ENCODE results near the gene OSBPL3.

Gene OSBPL3

GRCh38 chr7:24862461-24862860 lies 117.5 kb downstream of the OSBPL3 start:
- no peak for DNase-seq (ENCODE audit: low read depth in 2 of 2)

DNA sequence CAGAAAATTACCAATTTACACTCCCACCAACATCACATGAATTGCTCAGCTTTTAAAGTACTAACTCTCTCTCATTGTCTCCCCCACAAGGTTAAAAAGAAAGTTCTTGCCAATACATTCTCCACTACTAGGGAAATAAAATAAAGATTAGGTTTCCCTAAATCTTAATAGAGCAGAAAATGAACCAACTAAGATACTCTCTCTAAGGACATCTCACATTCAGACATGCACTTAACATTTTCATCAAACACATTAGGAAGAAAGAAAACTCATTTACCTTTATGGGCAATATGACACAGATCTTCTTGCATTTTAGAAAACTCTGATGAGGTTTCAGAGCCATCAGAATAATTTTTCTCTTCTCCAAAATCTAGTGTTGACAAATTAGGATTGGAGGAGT lies 118.6 kb downstream of the OSBPL3 start:
- DNase-seq (ENCODE audit: low read depth in 2 of 2), result no peak

DNA sequence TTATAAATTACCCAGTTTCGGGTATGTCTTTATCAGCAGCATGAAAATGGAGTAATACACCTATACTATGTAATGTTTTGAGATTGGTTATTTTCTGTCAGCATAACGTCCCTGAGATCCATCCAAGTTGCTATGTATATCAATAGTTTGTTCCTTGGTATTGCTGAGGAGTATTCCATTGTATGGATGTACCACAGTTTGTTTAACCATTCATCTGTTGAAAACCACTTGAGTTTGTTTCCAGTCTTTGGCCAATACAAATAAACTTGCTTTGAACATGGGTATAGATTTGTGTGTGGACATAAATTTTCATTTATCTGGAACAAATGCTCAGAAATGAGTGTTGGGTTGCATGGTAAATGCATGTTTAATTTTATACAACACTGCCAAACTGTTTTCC lies 119.4 kb downstream of the OSBPL3 start:
- DNase-seq (ENCODE audit: low read depth in 2 of 2), result no peak

- no peak for DNase-seq (ENCODE audit: low read depth in 2 of 2)
Observed at GRCh38 chr7:24858108-24858977, 121.6 kb downstream of the OSBPL3 start.

- DNase-seq (ENCODE audit: low read depth in 2 of 2), result no peak
Observed at GRCh38 chr7:24857623-24858022, 122.4 kb downstream of the OSBPL3 start.

DNA sequence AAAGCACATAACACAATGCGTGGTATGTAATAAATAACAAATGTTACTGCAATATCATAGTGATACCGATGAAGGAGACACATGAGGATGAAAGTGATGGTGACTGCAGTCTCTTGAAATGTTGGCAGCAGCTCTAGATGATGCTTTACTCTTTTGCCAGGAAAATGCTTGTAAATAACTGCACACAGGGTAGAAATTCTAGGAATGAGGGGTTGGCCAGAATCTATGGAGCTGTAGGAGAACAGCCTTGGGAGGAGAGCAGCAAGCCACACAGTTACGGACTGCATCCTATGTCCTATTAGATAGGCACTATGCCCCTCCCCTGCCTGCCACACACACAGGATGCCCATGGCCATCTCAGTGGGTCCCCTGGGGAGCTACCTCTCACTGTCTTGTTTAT lies 125.1 kb downstream of the OSBPL3 start:
- DNase-seq (ENCODE audit: low read depth in 2 of 2), result no peak

DNA sequence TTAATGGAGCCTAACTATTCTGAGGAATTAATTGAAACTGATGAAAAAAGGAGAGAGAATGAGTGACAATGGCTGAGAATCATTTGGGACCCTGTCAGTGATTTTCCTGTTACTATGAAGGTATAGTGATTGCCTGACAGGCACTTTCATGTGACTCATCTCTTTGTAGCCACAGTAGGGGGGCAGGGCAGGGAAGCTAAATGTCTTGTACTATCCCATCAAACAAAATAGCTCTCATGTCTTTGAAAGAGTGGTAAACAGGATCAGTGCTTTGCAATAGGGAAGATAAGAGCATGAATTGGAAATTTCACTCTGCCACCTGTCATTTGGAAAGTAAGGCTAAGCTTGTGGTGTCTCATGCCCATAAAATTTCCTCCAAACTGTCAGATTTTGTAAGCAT lies 128.2 kb downstream of the OSBPL3 start:
- peak in 1 of 2 donors; percentile 12 for DNase-seq (ENCODE audit: low read depth in 2 of 2)

DNA sequence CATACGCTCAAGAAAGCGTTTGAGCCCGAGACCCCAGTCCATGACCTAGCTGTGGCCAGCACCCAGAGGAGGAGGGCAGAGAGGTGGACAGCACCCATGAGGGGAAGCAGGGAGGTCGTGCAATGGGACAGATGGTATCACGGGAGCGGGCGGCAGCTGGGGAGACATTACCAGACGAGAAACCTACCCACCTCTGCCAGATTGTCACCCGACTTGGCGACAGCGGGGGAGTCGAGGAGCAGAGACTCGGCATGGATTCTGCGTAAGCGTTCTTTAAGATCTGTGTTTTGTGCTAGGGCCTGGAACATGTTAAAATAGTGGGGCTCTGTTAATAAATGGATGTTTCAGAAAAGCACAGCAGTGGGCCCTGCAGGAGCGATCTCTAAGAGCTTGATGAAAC lies 131.1 kb downstream of the OSBPL3 start:
- no peak for DNase-seq (ENCODE audit: low read depth in 2 of 2)

DNA sequence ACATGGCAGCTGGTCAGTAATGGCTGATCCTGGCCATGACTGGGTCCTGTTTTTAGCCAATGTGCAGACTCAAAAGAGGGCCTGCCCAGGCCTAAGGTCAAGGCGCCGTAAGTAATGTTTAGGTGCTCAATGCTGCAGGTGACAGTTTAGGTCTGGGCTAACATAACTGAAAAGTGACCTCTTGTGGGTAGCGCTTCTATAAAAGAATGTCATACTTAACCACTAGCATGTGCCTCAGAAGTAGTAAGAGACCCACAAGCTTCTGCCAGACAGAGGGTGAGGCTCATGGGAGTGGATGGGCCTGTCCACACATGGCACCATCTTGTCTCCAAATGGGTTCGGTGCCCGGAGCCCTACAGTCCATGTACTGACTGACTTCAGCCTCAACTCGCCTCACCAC lies 132.2 kb downstream of the OSBPL3 start:
- DNase-seq (ENCODE audit: low read depth in 2 of 2), result no peak

DNA sequence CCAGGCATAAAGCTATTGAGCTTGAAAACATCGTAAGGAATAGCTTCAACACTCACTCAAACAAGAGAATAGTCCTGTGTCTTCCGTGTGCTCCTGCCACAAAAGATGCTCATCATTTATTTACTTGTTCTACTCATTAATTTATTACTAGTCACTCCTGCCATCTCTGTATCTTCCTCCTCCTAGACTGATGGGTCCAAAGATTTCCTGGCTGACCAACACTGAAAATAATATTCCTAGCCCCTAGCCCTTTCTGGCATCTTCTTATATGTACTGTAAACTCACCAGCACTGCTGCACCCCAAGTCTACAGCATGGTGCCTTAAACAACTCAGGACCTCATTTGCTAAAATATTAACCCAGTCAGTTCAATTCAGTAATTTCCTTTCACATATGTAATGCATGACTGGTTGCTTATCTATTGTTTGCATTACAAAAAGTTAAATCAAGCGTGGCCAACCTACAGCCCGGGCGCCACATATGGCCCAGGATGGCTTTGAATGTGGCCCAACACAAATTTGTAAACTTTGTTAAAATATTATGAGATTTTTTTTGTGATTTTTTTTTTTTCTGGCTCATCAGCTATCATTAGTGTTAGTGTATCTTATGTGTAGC lies 136.1 kb downstream of the OSBPL3 start:
- DNase-seq (ENCODE audit: low read depth in 2 of 2), result no peak

DNA sequence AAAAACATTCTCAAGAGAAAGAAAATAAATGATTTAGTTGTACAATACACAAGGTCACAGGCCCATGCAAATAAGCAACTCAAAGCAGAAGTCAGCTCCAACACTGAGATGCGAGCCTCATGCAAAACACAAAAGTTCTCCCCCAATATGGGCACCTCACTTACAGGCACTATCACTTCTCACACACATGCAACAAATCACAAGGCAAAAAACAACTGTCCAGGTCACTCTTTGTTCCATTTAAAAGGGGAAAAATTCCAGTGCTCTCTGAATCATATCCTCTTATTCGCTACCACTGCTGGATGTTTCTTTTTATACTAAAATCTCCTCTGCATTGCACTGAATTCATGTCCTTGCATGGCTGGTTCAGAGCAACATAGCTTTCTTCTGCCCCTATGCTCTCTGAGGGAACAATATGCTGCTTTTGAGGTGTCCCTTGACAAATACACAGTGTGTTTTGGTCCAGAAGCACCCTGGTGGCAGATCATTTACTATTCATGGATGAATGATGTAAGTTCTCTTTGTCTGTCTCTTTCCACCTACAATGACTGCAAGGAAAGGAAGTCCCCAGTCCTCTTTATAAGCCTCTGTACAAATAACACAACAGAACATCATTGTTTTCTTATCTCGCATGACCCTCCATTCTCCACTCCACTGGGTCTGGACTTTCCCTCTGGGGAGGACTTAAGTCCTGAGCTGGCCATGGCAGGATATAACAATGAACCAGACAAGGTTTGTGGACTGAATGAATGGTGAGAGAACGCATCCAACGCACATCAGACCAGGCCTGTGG lies 137.3 kb downstream of the OSBPL3 start:
- no peak for DNase-seq (ENCODE audit: low read depth in 2 of 2)

DNA sequence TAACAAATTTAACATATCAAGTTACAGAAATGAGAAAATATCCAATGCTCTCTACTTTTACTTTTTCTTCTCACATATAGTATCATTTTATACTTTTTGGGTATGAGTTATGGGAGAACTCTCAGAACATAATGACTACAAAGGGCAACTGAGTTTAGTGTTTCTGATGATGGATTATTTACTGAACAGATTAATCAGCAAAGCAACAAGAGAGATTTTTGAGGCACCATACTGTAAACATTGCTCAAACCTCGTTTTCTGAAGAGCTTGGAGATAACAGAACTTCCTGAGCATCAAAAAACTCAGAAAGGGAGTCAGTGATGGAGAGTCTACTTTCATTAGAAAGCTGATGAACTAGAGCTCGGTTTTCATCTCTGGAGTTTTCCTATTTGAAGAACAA lies 137.9 kb downstream of the OSBPL3 start:
- DNase-seq (ENCODE audit: low read depth in 2 of 2), result no peak

- no peak for DNase-seq (ENCODE audit: low read depth in 2 of 2)
Observed at GRCh38 chr7:24840563-24840962, 139.4 kb downstream of the OSBPL3 start.

GRCh38 chr7:24836084-24836483 lies 143.9 kb downstream of the OSBPL3 start:
- DNase-seq (ENCODE audit: low read depth in 2 of 2), result no peak

DNA sequence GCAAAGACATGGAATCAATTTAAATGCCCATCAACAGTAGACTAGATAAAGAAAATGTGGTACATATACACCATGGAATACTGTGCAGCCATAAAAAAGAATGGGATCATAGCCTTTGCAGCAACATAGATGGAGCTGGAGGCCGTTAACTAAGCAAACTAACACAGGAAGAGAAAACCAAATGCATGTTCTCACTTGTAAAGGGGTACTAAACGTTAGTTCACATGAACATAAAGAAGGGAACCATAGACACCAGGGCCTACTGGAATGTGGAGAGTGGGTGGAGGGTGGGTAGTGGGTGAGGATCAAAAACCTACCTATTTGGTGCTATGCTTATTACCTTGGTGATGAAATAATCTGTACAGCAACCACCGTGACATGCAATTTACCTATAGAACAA lies 144.3 kb downstream of the OSBPL3 start:
- no peak for DNase-seq (ENCODE audit: low read depth in 2 of 2)

DNA sequence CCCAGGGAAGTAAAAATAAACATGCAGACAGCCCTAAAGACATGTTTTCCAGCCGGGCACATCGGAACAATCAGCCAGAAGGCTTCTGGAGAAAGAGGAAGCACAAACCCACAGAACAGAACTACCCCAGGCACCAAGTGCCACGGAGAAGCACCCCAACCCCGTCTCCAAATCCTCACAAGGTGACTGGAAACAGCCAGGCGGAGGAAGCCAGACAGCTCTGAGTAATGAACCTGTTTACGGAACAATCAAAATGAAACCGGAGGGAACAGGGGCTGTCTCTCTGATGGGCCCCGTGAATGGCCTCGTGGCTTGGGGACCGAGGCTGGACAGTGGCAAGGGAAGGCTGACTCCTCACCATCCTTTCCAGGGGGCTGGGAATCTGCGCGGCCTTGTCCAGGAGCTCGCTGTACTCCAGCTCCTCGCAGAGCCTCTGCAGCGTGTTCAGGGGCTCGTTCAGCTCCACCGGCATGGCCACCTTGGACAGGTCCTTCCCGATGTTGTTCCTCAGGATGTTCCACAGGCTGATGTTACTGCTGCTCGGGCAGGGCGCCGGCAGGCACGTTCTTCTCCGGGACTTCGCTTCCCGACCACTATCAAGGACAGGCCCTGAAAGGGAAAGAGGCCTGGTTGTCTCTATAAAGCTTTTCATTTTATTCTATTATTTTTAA lies 145.7 kb downstream of the OSBPL3 start:
- DNase-seq (ENCODE audit: low read depth in 2 of 2), result no peak

DNA sequence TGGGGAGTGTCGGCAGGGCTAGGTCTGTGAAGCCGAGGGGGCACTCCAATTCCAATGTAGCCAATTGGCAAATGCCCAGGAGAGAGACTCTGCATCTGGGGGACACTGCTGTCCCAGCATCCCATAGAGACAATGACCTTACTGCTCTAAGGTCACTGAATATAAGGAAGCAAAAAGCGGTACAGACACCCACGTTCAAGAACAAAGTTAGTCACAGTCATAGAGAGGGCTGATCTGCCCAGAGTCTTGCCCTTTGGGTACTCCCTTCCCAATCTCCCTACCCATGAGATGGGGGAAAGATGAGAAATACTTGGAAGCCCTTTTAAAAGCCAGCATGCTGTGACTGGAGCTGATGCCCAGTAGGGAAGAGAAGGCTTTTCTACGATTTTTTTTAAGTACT lies 146.4 kb downstream of the OSBPL3 start:
- no peak for DNase-seq (ENCODE audit: low read depth in 2 of 2)

- DNase-seq (ENCODE audit: low read depth in 2 of 2), result no peak
Observed at GRCh38 chr7:24831240-24831639, 148.7 kb downstream of the OSBPL3 start.

GRCh38 chr7:24830440-24831050 lies 149.4 kb downstream of the OSBPL3 start:
- no peak for DNase-seq (ENCODE audit: low read depth in 2 of 2)

DNA sequence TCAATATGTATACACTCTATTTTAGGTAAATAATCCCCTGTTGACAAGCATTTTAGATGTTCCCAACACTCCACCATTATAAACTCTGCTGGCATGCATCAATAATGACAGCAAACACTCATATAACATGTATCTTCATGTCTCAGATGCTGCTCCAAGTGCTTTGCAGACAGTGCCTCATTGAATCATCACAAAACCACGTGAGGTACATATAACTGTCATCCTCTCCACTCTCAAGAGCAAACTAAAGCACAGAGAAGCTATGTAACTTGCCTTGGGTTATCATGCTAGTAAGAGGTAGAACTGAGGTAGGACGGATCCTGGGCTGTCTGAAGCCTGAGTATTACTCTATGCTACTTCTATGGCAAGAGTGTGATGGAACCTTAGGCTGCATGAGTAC lies 150.2 kb downstream of the OSBPL3 start:
- DNase-seq (ENCODE audit: low read depth in 2 of 2), result no peak

- no peak for DNase-seq (ENCODE audit: low read depth in 2 of 2)
Observed at GRCh38 chr7:24828891-24829661, 150.9 kb downstream of the OSBPL3 start.

Measured in stimulated activated CD8-positive, alpha-beta memory T cell treated with anti-CD3 and anti-CD28 coated beads, Interleukin-2, amount 100 ng/mL, for 48 hours (primary cell).